Activated T-cell treated with anti-CD3 and anti-CD28 coated beads, Interleukin-2, amount 50 U/mL, for 4 hours (primary cell): ENCODE results near the gene MAP1B. TPM values are rescaled to one million over a fixed set of nuclear protein-coding genes. Genes with fewer than 3 reads are reported as not detected.

Source experiments
- ATAC-seq, 2 donors: fragments of 200-7000 bp; cut with Tn5 transposase; one replicate each; pipeline ENCODE4 v1.10.0; 2021
- DNase-seq: peaks from one replicate; pipeline ENCODE4 v3.0.0-alpha.2; 2020
- H3K27me3 Mint-ChIP-seq: one replicate; pipeline ENCODE4 v1.8.0; 2021; ENCODE audit warnings: low read depth, mixed read lengths
- H3K36me3 Mint-ChIP-seq: one replicate; pipeline ENCODE4 v1.8.0; 2022; ENCODE audit warnings: mixed read lengths; ENCODE audit not compliant: insufficient read depth
- H3K4me1 Mint-ChIP-seq: one replicate; pipeline ENCODE4 v1.8.0; 2021; ENCODE audit warnings: low read depth, mixed read lengths
- H3K4me3 Mint-ChIP-seq: one replicate; pipeline ENCODE4 v1.8.0; 2021; ENCODE audit warnings: mild to moderate bottlenecking, moderate library complexity, mixed read lengths
- H3K9me3 Mint-ChIP-seq: one replicate; pipeline ENCODE4 v1.8.0; 2021; ENCODE audit warnings: mixed read lengths
- total RNA-seq, 3 donors: library from RNA; stranded (reverse); gene quantifications; one replicate each; pipeline ENCODE4 v1.2.1, GENCODE V29; 2021

MAP1B gene
- total RNA-seq, 3 donors from 2014 or later, result 0.16 to 0.41 (median 0.25) TPM

GRCh38 chr5:72234868-72235267, 127.6 kb downstream of the MAP1B start:
- peaks cover 43% of the 10 kb centered on the region for H3K4me1 Mint-ChIP-seq
- H3K36me3 Mint-ChIP-seq, result peaks cover 57% of the 10 kb centered on the region
- no peak for DNase-seq
- H3K4me3 Mint-ChIP-seq, result no peak overlapping the region
- ATAC-seq, result no peak
- no peaks in the 10 kb centered on the region for H3K9me3 Mint-ChIP-seq
- H3K27me3 Mint-ChIP-seq, result no peaks in the 10 kb centered on the region

GRCh38 chr5:72235725-72236124, 128.4 kb downstream of the MAP1B start:
- DNase-seq (no peak), ATAC-seq (no peak)
- no peaks in the 10 kb centered on the region for H3K27me3 Mint-ChIP-seq
- H3K4me3 Mint-ChIP-seq, result no peak overlapping the region
- peaks cover 50% of the 10 kb centered on the region for H3K36me3 Mint-ChIP-seq
- no peaks in the 10 kb centered on the region for H3K9me3 Mint-ChIP-seq
- H3K4me1 Mint-ChIP-seq, result peaks cover 39% of the 10 kb centered on the region

DNA sequence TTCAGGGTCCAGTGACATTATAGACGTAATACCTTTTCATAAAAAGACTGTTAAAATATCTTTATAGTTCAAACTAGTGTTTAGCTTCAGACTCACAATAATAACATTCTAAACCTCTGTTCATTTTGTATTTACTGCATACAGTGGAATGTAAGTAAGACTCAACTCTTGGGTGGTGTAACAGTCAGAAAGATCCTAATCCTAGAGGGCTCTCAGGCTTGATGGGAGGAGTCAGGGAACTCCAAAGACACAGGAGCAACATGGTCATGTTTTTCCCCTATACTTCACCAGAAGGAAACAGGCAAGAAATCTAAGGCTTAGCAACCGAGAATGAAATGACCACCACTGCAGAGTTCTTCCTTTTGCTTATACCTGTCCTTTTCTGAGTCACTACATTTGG, 130.1 kb downstream of the MAP1B start:
- Mint-ChIP-seq H3K9me3 (no peaks in the 10 kb centered on the region), H3K27me3 (no peaks in the 10 kb centered on the region), H3K4me1 (peaks cover 34% of the 10 kb centered on the region), H3K4me3 (no peak overlapping the region), H3K36me3 (peaks cover 37% of the 10 kb centered on the region)
- ATAC-seq (no peak), DNase-seq (no peak)

DNA sequence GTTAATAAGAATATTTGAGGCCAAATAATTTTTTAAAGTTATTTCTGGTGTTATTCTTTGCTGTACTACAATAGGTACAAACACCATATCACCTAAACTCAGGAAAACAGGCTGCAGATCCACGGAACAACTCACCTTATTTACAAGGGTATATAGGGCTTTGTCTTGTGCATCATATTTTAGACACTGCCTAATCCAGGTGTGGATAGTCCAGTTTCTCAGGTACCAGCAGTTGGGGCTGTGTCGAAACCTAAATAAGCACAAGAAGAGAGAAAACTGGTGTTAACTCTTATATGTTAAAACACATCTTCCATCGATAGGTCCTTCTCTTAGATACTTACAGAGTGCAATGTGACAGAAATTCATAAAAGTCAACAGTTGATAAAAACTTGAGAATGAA, 130.6 kb downstream of the MAP1B start:
- Mint-ChIP-seq H3K4me1 (peaks cover 29% of the 10 kb centered on the region), H3K36me3 (peaks cover 36% of the 10 kb centered on the region), H3K4me3 (no peak overlapping the region), H3K9me3 (no peaks in the 10 kb centered on the region), H3K27me3 (no peaks in the 10 kb centered on the region)
- ATAC-seq (no peak), DNase-seq (no peak)

- Mint-ChIP-seq H3K9me3 (no peaks in the 10 kb centered on the region), H3K4me3 (no peak overlapping the region), H3K27me3 (no peaks in the 10 kb centered on the region), H3K4me1 (peaks cover 22% of the 10 kb centered on the region), H3K36me3 (peaks cover 34% of the 10 kb centered on the region)
- ATAC-seq (no peak), DNase-seq (no peak)
Observed at GRCh38 chr5:72238712-72239445, 131.6 kb downstream of the MAP1B start.

DNA sequence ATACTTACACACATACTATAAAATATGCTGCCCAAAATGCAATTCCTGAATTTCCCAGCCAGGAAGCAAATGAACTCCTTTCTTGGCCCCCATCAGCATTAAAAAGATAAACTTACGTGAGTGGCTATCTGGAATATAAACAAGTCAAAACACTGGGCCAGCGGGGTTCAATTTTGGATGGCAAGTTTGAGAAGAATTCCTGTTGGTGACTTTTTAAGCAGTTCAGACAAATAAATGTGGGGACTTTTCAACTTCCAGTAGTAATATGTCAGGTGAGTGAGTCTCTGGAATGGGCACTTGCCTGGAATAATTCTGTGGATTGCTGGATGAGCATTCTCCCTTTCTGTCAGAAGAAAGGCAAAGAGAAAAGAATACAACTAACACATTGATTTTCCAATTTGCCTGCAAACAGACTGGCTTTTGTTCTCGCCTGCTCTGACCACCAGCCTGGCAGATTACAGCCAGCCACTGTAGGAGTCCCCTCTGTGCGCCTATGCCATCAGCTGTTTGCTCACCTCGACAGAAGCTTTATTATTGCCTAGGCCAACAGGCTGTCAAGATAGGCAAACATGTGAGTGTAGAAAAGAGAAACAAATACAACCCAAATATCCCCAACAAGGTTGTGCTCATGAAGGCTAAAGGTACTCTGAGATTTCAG, 134.2 kb downstream of the MAP1B start:
- ATAC-seq, result no peak
- Mint-ChIP-seq H3K27me3 (no peaks in the 10 kb centered on the region), H3K9me3 (no peaks in the 10 kb centered on the region), H3K4me1 (peaks cover 14% of the 10 kb centered on the region), H3K36me3 (peaks cover 21% of the 10 kb centered on the region), H3K4me3 (no peak overlapping the region)
- no peak for DNase-seq

DNA sequence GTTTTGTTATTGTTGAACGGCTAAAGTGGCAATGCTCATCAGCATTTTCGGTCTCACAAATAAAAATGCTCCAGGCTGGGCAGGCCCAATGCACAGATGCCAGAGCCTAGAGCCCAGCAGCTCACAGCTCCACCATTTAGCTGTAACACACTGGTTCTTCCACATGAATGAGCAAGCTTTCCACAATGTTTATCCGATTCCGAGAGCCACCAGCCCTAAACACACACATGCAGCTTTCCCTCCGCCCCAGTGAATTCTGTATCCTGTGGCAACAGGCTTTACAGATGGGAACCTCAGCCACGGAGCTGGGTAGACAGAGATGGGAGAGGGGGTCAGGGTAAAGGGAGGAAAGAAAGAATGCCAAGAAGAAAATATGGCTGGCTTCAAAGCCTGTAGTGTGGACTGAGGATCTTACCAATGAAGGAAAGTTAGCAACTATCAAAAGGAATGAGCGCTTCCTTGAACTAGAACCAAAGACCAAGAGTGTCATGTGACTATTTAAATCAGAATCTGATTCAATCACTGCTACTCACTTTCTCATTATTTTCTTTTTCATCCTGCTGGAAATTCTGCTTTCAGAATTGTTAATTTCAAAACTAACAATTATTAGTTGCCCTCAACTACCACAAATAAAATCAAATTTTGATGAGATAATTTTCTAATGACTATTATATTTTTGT, 135.7 kb downstream of the MAP1B start:
- Mint-ChIP-seq H3K9me3 (no peaks in the 10 kb centered on the region), H3K4me1 (peaks cover 16% of the 10 kb centered on the region), H3K36me3 (peaks cover 9% of the 10 kb centered on the region), H3K4me3 (no peak overlapping the region), H3K27me3 (no peaks in the 10 kb centered on the region)
- no peak for DNase-seq
- ATAC-seq, result no peak

GRCh38 chr5:72243706-72244105, 136.4 kb downstream of the MAP1B start:
- no peaks in the 10 kb centered on the region for H3K9me3 Mint-ChIP-seq
- no peak overlapping the region for H3K4me3 Mint-ChIP-seq
- peaks cover 18% of the 10 kb centered on the region for H3K4me1 Mint-ChIP-seq
- ATAC-seq, result no peak
- H3K27me3 Mint-ChIP-seq, result no peaks in the 10 kb centered on the region
- DNase-seq, result no peak
- H3K36me3 Mint-ChIP-seq, result peaks cover 4% of the 10 kb centered on the region

- DNase-seq (no peak), ATAC-seq (no peak)
- H3K36me3 Mint-ChIP-seq, result peaks cover 4% of the 10 kb centered on the region
- peaks cover 18% of the 10 kb centered on the region for H3K4me1 Mint-ChIP-seq
- H3K4me3 Mint-ChIP-seq, result no peak overlapping the region
- H3K27me3 Mint-ChIP-seq, result no peaks in the 10 kb centered on the region
- H3K9me3 Mint-ChIP-seq, result no peaks in the 10 kb centered on the region
Observed at GRCh38 chr5:72244862-72245371, 137.6 kb downstream of the MAP1B start.

DNA sequence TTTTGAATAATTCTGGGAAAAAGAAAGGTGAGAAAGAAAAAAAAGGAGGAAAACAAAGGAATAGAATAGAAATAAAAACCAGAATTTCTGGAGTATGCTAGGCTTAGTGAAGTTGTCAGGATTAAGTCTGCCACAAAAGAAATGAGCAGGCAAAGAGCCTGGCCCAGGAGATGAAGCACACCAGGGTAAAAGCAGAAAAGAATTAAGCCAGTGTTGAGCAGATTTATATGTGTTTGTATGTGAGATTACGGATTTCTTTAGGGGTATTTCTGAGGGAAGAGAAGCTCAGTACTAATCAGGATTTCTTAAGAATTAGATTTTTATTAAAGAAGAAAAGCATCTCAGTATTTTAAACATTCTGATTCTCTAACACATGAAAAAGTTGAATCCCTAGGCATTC, 138.3 kb downstream of the MAP1B start:
- ATAC-seq (no peak), DNase-seq (no peak)
- Mint-ChIP-seq H3K36me3 (peaks cover 7% of the 10 kb centered on the region), H3K27me3 (no peaks in the 10 kb centered on the region), H3K9me3 (no peaks in the 10 kb centered on the region), H3K4me1 (peaks cover 18% of the 10 kb centered on the region), H3K4me3 (no peak overlapping the region)

GRCh38 chr5:72245951-72246532, 138.8 kb downstream of the MAP1B start:
- Mint-ChIP-seq H3K4me3 (no peak overlapping the region), H3K27me3 (no peaks in the 10 kb centered on the region), H3K36me3 (peaks cover 7% of the 10 kb centered on the region), H3K9me3 (no peaks in the 10 kb centered on the region), H3K4me1 (peaks cover 18% of the 10 kb centered on the region)
- ATAC-seq (no peak), DNase-seq (no peak)

- Mint-ChIP-seq H3K9me3 (no peaks in the 10 kb centered on the region), H3K4me3 (no peak overlapping the region)
Observed at GRCh38 chr5:72246954-72247442, 139.7 kb downstream of the MAP1B start.

GRCh38 chr5:72248410-72248981, 141.2 kb downstream of the MAP1B start:
- Mint-ChIP-seq H3K4me1 (peaks cover 18% of the 10 kb centered on the region), H3K4me3 (no peak overlapping the region), H3K9me3 (no peaks in the 10 kb centered on the region), H3K36me3 (peaks cover 8% of the 10 kb centered on the region), H3K27me3 (no peaks in the 10 kb centered on the region)
- DNase-seq (no peak), ATAC-seq (no peak)

More at GRCh38 chr5:72246954-72247442, 139.7 kb downstream of the MAP1B start:
- ATAC-seq (no peak), DNase-seq (no peak)
- H3K4me1 Mint-ChIP-seq, result peaks cover 18% of the 10 kb centered on the region
- peaks cover 4% of the 10 kb centered on the region for H3K36me3 Mint-ChIP-seq
- no peaks in the 10 kb centered on the region for H3K27me3 Mint-ChIP-seq

- DNase-seq (no peak), ATAC-seq (no peak)
- Mint-ChIP-seq H3K27me3 (no peaks in the 10 kb centered on the region), H3K4me1 (peaks cover 9% of the 10 kb centered on the region), H3K36me3 (peaks cover 8% of the 10 kb centered on the region), H3K4me3 (no peak overlapping the region), H3K9me3 (no peaks in the 10 kb centered on the region)
Observed at GRCh38 chr5:72251386-72251785, 144.1 kb downstream of the MAP1B start.
